ENCODE data around the gene TMEM231. TPM values are rescaled to one million over a fixed set of nuclear protein-coding genes. Genes with fewer than 3 reads are reported as not detected.

The TMEM231 gene
- total and polyA plus RNA-seq, 12 donors = 2.6 to 13.4 (median 8.7) TPM

DNA sequence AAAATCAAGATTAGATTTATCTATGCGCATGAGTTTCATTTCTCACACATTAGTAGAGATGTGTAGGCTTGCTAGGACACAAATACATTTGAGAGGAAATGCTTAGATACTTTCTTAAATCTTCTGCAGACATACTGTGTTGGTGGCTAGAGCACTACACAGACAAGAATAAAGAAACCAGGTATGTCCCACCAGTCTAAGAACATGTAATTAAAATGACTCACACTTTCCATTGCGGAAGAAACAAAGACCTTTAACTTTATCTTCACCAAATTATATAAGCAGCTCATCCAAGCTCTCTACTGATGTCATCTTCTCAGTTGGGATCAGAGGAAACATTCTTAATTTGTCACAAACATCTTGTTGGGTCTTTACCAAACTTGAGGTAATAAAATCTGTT lies 22.7 kb upstream of the TMEM231 start:
- TF ChIP-seq, protein P1, sequence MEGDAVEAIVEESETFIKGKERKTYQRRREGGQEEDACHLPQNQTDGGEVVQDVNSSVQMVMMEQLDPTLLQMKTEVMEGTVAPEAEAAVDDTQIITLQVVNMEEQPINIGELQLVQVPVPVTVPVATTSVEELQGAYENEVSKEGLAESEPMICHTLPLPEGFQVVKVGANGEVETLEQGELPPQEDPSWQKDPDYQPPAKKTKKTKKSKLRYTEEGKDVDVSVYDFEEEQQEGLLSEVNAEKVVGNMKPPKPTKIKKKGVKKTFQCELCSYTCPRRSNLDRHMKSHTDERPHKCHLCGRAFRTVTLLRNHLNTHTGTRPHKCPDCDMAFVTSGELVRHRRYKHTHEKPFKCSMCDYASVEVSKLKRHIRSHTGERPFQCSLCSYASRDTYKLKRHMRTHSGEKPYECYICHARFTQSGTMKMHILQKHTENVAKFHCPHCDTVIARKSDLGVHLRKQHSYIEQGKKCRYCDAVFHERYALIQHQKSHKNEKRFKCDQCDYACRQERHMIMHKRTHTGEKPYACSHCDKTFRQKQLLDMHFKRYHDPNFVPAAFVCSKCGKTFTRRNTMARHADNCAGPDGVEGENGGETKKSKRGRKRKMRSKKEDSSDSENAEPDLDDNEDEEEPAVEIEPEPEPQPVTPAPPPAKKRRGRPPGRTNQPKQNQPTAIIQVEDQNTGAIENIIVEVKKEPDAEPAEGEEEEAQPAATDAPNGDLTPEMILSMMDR (IDR thresholded peaks at IDR 0.05) = no peak
- ATAC-seq = no peak
- H3K27ac ChIP-seq = no peak overlapping the region
- DNase-seq = no peak
- H3K4me1 ChIP-seq = peaks cover 0 to 40% (median 13%) of the 10 kb centered on the region in 9 donors
- no peak overlapping the region for H3K4me3 ChIP-seq
- peaks cover 0 to 78% (median 54%) of the 10 kb centered on the region in 9 donors for H3K36me3 ChIP-seq
- no peaks in the 10 kb centered on the region for H3K27me3 ChIP-seq
- H3K9me3 ChIP-seq = no peaks in the 10 kb centered on the region
- WGBS, 2 donors = 90 to 92% methylated on average over 2 of the region's 2 CpGs
- intact Hi-C loops (cut with DNase I) = no loop called here

DNA sequence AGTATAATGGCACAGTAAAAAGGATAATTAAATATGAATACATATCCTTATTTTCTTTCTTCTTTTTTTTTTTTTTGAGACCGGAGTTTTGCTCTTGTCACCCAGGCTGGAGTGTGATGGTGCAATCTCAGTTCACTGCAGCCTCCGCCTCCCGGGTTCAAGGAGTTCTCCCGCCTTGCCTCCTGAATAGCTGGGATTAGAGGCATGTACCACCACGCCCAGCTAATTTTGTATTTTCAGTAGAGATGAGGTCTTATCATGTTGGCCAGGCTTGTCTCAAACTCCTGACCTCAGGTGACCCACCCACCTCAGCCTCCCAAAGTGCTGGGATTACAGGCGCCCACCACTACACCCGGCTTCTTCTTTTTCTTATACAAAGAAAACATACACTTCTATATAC lies 22.2 kb upstream of the TMEM231 start:
- intact Hi-C loops (cut with DNase I) = no loop called here
- 86 to 89% methylated on average over 7 of the region's 7 CpGs for WGBS, 2 donors
- Histone ChIP-seq H3K4me1 (peaks cover under 1 to 45% (median 19%) of the 10 kb centered on the region in 9 donors), H3K27ac (no peak overlapping the region), H3K9me3 (no peaks in the 10 kb centered on the region), H3K27me3 (no peaks in the 10 kb centered on the region), H3K4me3 (no peak overlapping the region), H3K36me3 (peaks cover 0 to 83% (median 59%) of the 10 kb centered on the region in 9 donors)
- no peak for ATAC-seq
- TF ChIP-seq, protein P1 (IDR thresholded peaks at IDR 0.05) = no peak
- DNase-seq = no peak

DNA sequence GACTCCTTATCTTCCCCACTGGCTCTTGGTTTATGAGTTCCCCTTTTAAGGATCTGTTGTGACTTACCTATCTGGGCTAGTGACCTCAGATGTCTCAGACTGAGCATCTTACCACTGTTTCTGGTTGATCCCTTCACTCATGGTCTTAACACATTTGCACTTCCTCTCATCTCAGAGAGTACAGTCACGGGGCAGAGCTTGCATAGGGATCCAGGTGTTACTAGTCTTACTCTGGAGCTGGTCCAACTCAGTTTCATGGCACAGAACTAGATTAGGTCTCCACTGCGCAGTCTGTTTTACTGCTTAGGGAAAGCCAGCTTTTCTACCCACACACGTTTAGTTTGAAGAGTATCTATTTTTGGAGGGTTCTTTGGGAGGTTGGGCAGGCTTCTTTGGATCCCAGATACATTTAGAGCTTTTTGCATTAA lies 20.3 kb upstream of the TMEM231 start:
- Histone ChIP-seq H3K9me3 (no peaks in the 10 kb centered on the region), H3K36me3 (peaks cover 0 to 100% (median 77%) of the 10 kb centered on the region in 9 donors), H3K27ac (peak overlapping the region in 2 of 10 donors; percentile 8 to 20), H3K27me3 (no peaks in the 10 kb centered on the region), H3K4me1 (peaks cover 6 to 63% (median 35%) of the 10 kb centered on the region in 9 donors), H3K4me3 (no peak overlapping the region)
- 51 to 54% methylated on average over 3 of the region's 3 CpGs for WGBS, 2 donors
- TF ChIP-seq, protein P1 (IDR thresholded peaks at IDR 0.05) = no peak
- DNase-seq = no peak
- intact Hi-C loops (cut with DNase I) = no loop called here
- ATAC-seq = peak in 1 of 8 donors; percentile 8

DNA sequence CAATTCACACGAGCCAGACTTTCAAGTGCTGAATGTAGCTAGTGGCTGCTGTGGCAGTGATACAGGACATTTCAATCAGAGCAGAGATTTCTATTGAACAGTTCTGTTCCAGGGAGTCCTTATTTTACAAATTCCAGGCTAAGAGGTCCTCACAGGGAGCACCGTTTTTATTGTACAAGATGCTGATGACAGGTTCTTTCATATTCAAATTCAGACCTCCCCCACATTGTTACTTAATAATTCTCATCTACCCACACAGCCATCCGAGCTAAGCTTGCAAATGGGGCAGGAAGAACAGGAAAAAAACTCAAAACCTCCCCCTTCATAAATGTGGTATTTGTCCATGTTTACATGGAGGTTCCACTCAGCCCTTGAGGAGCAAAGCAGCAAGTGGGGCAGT lies 19.9 kb upstream of the TMEM231 start:
- intact Hi-C loops (cut with DNase I) = no loop called here
- no peak for ATAC-seq
- Histone ChIP-seq H3K9me3 (no peaks in the 10 kb centered on the region), H3K36me3 (peaks cover 0 to 100% (median 82%) of the 10 kb centered on the region in 9 donors), H3K4me3 (no peak overlapping the region), H3K27ac (peak overlapping the region in 2 of 10 donors; percentile 8 to 20), H3K27me3 (no peaks in the 10 kb centered on the region), H3K4me1 (peaks cover 10 to 68% (median 39%) of the 10 kb centered on the region in 9 donors)
- TF ChIP-seq, protein P1 (IDR thresholded peaks at IDR 0.05) = no peak
- no peak for DNase-seq
- WGBS, 2 donors = 54 to 63% methylated on average over 3 of the region's 3 CpGs

Measured in heart right ventricle (tissue), 16 donors.